ENCODE data around the gene MLF1. TPM values are rescaled to one million over a fixed set of nuclear protein-coding genes. Genes with fewer than 3 reads are reported as not detected.

The MLF1 gene
- total and polyA plus RNA-seq, 2 of the 4 experiments (the other 2 are of a cell fraction) = 4.7 to 5.2 TPM

DNA sequence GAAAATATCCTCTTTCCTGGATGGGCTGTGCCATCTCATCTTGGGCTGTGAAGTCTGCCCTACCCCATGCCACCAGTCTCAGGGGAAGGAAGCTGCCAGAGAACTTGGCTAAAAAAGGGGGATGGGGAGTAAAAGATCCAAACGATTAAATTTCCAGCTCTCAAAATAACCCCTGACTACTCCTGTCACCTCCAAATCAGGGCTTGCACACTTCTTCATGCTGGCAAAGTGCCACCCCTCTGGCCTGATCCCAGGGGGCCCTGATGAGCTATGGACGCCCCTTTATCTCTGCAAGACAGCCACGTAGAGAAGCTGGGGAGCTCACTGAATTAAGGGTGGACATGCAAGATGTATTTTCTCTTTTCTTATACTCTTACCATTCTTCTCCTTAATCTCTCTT is 1.2 kb upstream of the MLF1 start:
- ChIA-PET POLR2A (ENCODE audit: unreplicated experiment) (no interaction called here), CTCF (interaction anchor here (1.1 kb wide), 1 partner anchor 12 kb away, joined by 3 read pairs; no protein-coding TSS in a partner anchor)
- H3K56ac ChIP-seq (ENCODE audit: extremely low read depth, insufficient read depth, low read length) = no peak overlapping the region

More for the DNA sequence above, 1.2 kb upstream of the MLF1 start:
- Histone ChIP-seq H3K79me1 (ENCODE audit: low read depth in 1 of 2, low read length in 2 of 2) (no peaks in the 10 kb centered on the region), H3K36me3 (ENCODE audit: control insufficient read depth, insufficient read depth, low read length) (no peaks in the 10 kb centered on the region), H2AFZ (replicated peaks; ENCODE audit: low read length, poor library complexity) (no peak overlapping the region), H4K8ac (ENCODE audit: low read depth in 2 of 2, low read length in 2 of 2) (no peak overlapping the region), H3K4me3 (ENCODE audit: insufficient read depth, low read depth, low read length) (no peak overlapping the region), H3K4ac (ENCODE audit: low read depth, low read length) (no peak overlapping the region), H4K20me1 (ENCODE audit: insufficient read depth, low read length) (no peaks in the 10 kb centered on the region), H2BK5ac (ENCODE audit: low read depth, low read length, poor library complexity, severe bottlenecking) (no peak overlapping the region), H3K4me1 (ENCODE audit: control insufficient read depth, insufficient read depth, low read length) (no peaks in the 10 kb centered on the region), H3K23ac (ENCODE audit: low read depth, low read length) (no peak overlapping the region), H3K27me3 (ENCODE audit: control insufficient read depth, insufficient read depth, low read length) (no peaks in the 10 kb centered on the region), H4K91ac (ENCODE audit: insufficient read depth, low read depth, low read length) (no peak overlapping the region), H2AK9ac (replicated peaks; ENCODE audit: low read depth, low read length, poor library complexity) (no peak overlapping the region), H2AK5ac (ENCODE audit: low read depth, low read length) (no peak overlapping the region), H3K9ac (ENCODE audit: low read depth, low read length) (no peak overlapping the region), H4K5ac (ENCODE audit: low read depth, low read length) (no peak overlapping the region), H3K14ac (replicated peaks; ENCODE audit: low read depth, low read length) (no peak overlapping the region), H3K9me1 (ENCODE audit: insufficient read depth, low read length) (0 out of 2 replicates have a peak, but pooled peaks cover 2% of the 10 kb centered on the region), H3K4me2 (ENCODE audit: low read depth, low read length) (no peak overlapping the region), H3K18ac (ENCODE audit: low read depth, low read length) (no peak overlapping the region), H2BK120ac (ENCODE audit: low read depth, low read length) (no peak overlapping the region), H2BK20ac (ENCODE audit: low read depth, low read length) (no peak overlapping the region), H3K9me3 (ENCODE audit: control insufficient read depth, insufficient read depth, low read length) (no peaks in the 10 kb centered on the region), H3K27ac (ENCODE audit: insufficient read depth, low read length) (no peak overlapping the region), H2BK15ac (ENCODE audit: low read depth, low read length) (no peak overlapping the region)
- in situ Hi-C loops (cut with MboI; ENCODE audit: low sequenced_read_pairs) (no loop called here), intact Hi-C loops (cut with micrococcal nuclease) (loop anchor here (5.0 kb wide), 1 partner anchor 73 kb away; the partner anchor contains the start of gene GFM1), dilution Hi-C loops (cut with HindIII; ENCODE audit: low sequenced_read_pairs, unreplicated experiment) (no loop called here)
- DNase-seq = no peak
- BruUV-seq (replicated peaks) = no TSS peak
- no peak for TF ChIP-seq NFE2L2 (IDR thresholded peaks at IDR 0.05; ENCODE audit: low read depth, low read length)
- no peak for TF ChIP-seq CEBPB (IDR thresholded peaks at IDR 0.05; ENCODE audit: low read depth, low read length)
- no peak for TF ChIP-seq RFX5 (IDR thresholded peaks at IDR 0.05; ENCODE audit: low read depth, low read length)
- TF ChIP-seq, protein P1, sequence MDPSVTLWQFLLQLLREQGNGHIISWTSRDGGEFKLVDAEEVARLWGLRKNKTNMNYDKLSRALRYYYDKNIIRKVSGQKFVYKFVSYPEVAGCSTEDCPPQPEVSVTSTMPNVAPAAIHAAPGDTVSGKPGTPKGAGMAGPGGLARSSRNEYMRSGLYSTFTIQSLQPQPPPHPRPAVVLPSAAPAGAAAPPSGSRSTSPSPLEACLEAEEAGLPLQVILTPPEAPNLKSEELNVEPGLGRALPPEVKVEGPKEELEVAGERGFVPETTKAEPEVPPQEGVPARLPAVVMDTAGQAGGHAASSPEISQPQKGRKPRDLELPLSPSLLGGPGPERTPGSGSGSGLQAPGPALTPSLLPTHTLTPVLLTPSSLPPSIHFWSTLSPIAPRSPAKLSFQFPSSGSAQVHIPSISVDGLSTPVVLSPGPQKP (IDR thresholded peaks at IDR 0.05; ENCODE audit: borderline replicate concordance, low read depth, low read length) = no peak
- no peak for TF ChIP-seq FOS (IDR thresholded peaks at IDR 0.05; ENCODE audit: low read depth, low read length)
- TF ChIP-seq RAD21 (IDR thresholded peaks at IDR 0.05; ENCODE audit: low read length) = no peak
- no peak for TF ChIP-seq SMC3 (IDR thresholded peaks at IDR 0.05; ENCODE audit: low read depth, low read length)
- no peak for TF ChIP-seq MXI1 (IDR thresholded peaks at IDR 0.05; ENCODE audit: borderline replicate concordance, low read depth, low read length)
- TF ChIP-seq RCOR1 (IDR thresholded peaks at IDR 0.05; ENCODE audit: insufficient replicate concordance, low read length) = no peak
- no peak for TF ChIP-seq MAZ (IDR thresholded peaks at IDR 0.05; ENCODE audit: borderline replicate concordance, low read depth, low read length)
- TF ChIP-seq, protein P2, sequence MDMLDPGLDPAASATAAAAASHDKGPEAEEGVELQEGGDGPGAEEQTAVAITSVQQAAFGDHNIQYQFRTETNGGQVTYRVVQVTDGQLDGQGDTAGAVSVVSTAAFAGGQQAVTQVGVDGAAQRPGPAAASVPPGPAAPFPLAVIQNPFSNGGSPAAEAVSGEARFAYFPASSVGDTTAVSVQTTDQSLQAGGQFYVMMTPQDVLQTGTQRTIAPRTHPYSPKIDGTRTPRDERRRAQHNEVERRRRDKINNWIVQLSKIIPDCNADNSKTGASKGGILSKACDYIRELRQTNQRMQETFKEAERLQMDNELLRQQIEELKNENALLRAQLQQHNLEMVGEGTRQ (IDR thresholded peaks at IDR 0.05; ENCODE audit: low read depth, low read length) = no peak
- no peak for TF ChIP-seq CHD1 (IDR thresholded peaks at IDR 0.05; ENCODE audit: low read depth, low read length)
- no peak for TF ChIP-seq POLR2A (IDR thresholded peaks at IDR 0.05; ENCODE audit: low read depth, low read length)
- no peak for TF ChIP-seq BHLHE40 (IDR thresholded peaks at IDR 0.05; ENCODE audit: low read depth, low read length)
- TF ChIP-seq MAFK (IDR thresholded peaks at IDR 0.05; ENCODE audit: low read depth, low read length) = no peak
- TF ChIP-seq, protein P3, sequence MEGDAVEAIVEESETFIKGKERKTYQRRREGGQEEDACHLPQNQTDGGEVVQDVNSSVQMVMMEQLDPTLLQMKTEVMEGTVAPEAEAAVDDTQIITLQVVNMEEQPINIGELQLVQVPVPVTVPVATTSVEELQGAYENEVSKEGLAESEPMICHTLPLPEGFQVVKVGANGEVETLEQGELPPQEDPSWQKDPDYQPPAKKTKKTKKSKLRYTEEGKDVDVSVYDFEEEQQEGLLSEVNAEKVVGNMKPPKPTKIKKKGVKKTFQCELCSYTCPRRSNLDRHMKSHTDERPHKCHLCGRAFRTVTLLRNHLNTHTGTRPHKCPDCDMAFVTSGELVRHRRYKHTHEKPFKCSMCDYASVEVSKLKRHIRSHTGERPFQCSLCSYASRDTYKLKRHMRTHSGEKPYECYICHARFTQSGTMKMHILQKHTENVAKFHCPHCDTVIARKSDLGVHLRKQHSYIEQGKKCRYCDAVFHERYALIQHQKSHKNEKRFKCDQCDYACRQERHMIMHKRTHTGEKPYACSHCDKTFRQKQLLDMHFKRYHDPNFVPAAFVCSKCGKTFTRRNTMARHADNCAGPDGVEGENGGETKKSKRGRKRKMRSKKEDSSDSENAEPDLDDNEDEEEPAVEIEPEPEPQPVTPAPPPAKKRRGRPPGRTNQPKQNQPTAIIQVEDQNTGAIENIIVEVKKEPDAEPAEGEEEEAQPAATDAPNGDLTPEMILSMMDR (conservative IDR thresholded peaks at IDR 0.05; ENCODE audit: low read depth, low read length) = no peak
- no CpG with 5 or more reads among the region's 3 CpGs for WGBS, 2 experiments (ENCODE audit: extremely low coverage in 2 of 2, insufficient read length in 1 of 2)
- no peak for ATAC-seq (ENCODE audit: low read depth)
